GM23338 (cell line): ENCODE measurements around the gene ELOVL2. TPM values are rescaled to one million over a fixed set of nuclear protein-coding genes. Genes with fewer than 3 reads are reported as not detected.

ENCODE experiments used
- CREB1 ChIP-seq: fragments of 250-450 bp; sonication (Bioruptor Pico); IDR thresholded peaks from 2 replicates; pipeline ENCODE4 v1.5.0; 2020; ENCODE audit warnings: low read depth, mild to moderate bottlenecking, moderate library complexity
- ETS1 ChIP-seq: IDR thresholded peaks from 2 replicates; pipeline ENCODE4 v1.6.1; 2016; ENCODE audit warnings: antibody characterized with exemption
- polyA plus RNA-seq: library from polyadenylated mRNA; unstranded; fragments of >200 nt; fragmentation: Nextera tagmentation; extraction: Ambion mirVana; gene quantifications from 2 replicates; pipeline ENCODE4 v1.2.1, GENCODE V29; 2016
- total RNA-seq: library from RNA; depleted of rRNA; stranded (reverse); fragments of >200 nt; shearing (Covaris generic); gene quantifications from 2 replicates; pipeline ENCODE4 v1.2.3, GENCODE V29; 2014; rRNA removed
- TF ChIP-seq, protein P1 (sequence below): IDR thresholded peaks from one replicate; pipeline ENCODE4 v1.6.1; 2018; ENCODE audit warnings: antibody characterized with exemption; ENCODE audit not compliant: unreplicated experiment

The ELOVL2 gene
- total and polyA plus RNA-seq, 2 experiments from 2014 or later = 1.2 to 1.6 TPM

- TF ChIP-seq ETS1 (no peak), CREB1 (CRISPR knock-in tag) (no peak)
- TF ChIP-seq, protein P1, sequence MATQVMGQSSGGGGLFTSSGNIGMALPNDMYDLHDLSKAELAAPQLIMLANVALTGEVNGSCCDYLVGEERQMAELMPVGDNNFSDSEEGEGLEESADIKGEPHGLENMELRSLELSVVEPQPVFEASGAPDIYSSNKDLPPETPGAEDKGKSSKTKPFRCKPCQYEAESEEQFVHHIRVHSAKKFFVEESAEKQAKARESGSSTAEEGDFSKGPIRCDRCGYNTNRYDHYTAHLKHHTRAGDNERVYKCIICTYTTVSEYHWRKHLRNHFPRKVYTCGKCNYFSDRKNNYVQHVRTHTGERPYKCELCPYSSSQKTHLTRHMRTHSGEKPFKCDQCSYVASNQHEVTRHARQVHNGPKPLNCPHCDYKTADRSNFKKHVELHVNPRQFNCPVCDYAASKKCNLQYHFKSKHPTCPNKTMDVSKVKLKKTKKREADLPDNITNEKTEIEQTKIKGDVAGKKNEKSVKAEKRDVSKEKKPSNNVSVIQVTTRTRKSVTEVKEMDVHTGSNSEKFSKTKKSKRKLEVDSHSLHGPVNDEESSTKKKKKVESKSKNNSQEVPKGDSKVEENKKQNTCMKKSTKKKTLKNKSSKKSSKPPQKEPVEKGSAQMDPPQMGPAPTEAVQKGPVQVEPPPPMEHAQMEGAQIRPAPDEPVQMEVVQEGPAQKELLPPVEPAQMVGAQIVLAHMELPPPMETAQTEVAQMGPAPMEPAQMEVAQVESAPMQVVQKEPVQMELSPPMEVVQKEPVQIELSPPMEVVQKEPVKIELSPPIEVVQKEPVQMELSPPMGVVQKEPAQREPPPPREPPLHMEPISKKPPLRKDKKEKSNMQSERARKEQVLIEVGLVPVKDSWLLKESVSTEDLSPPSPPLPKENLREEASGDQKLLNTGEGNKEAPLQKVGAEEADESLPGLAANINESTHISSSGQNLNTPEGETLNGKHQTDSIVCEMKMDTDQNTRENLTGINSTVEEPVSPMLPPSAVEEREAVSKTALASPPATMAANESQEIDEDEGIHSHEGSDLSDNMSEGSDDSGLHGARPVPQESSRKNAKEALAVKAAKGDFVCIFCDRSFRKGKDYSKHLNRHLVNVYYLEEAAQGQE = no peak
These were observed 111.0 kb downstream of the ELOVL2 start (continued) for GRCh38 chr6:10933126-10933525.

Other genes with a start within 250 kb of the ELOVL2 start
- gene MAK, start 205.8 kb downstream of the ELOVL2 start, total RNA-seq = 0.35 and 0.50 TPM in 2 replicates
- 1.2 and 1.6 TPM in 2 replicates for gene MAK, start 205.8 kb downstream of the ELOVL2 start, polyA plus RNA-seq
- 0.66 TPM in 1 of 2 replicates, not detected in the other for gene GCM2, start 162.3 kb downstream of the ELOVL2 start, total RNA-seq
- gene GCM2, start 162.3 kb downstream of the ELOVL2 start, polyA plus RNA-seq = 0.35 TPM in 1 of 2 replicates, not detected in the other
- gene SYCP2L, start 157.3 kb downstream of the ELOVL2 start, total RNA-seq = 4.9 and 11.0 TPM in 2 replicates
- gene SYCP2L, start 157.3 kb downstream of the ELOVL2 start, polyA plus RNA-seq = 8.5 and 10.5 TPM in 2 replicates
- 11.1 and 12.7 TPM in 2 replicates for gene SMIM13, start 49.5 kb upstream of the ELOVL2 start, total RNA-seq
- 7.2 and 7.3 TPM in 2 replicates for gene SMIM13, start 49.5 kb upstream of the ELOVL2 start, polyA plus RNA-seq
- gene ERVFRD-1, start 67.4 kb upstream of the ELOVL2 start, total RNA-seq = not detected in 2 replicates
- 0.06 and 0.28 TPM in 2 replicates for gene ERVFRD-1, start 67.4 kb upstream of the ELOVL2 start, polyA plus RNA-seq
- gene NEDD9, start 188.4 kb upstream of the ELOVL2 start, total RNA-seq = 13.0 and 17.4 TPM in 2 replicates
- 4.4 and 5.6 TPM in 2 replicates for gene NEDD9, start 188.4 kb upstream of the ELOVL2 start, polyA plus RNA-seq